HG02938 (cell line): ENCODE measurements around the gene RABAC1.
"Not testable (repeated sequence)": the region's sequence is repeated elsewhere in the genome, so short reads cannot be mapped to it uniquely, and the experiment has no call there.

Experiments
- ATAC-seq: cut with Tn5 transposase; IDR thresholded peaks from one replicate; pipeline ENCODE4 v1.9.1; 2021; ENCODE audit warnings: mild to moderate bottlenecking, moderate library complexity; ENCODE audit not compliant: unreplicated experiment

The RABAC1 gene, protein sequence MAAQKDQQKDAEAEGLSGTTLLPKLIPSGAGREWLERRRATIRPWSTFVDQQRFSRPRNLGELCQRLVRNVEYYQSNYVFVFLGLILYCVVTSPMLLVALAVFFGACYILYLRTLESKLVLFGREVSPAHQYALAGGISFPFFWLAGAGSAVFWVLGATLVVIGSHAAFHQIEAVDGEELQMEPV

DNA sequence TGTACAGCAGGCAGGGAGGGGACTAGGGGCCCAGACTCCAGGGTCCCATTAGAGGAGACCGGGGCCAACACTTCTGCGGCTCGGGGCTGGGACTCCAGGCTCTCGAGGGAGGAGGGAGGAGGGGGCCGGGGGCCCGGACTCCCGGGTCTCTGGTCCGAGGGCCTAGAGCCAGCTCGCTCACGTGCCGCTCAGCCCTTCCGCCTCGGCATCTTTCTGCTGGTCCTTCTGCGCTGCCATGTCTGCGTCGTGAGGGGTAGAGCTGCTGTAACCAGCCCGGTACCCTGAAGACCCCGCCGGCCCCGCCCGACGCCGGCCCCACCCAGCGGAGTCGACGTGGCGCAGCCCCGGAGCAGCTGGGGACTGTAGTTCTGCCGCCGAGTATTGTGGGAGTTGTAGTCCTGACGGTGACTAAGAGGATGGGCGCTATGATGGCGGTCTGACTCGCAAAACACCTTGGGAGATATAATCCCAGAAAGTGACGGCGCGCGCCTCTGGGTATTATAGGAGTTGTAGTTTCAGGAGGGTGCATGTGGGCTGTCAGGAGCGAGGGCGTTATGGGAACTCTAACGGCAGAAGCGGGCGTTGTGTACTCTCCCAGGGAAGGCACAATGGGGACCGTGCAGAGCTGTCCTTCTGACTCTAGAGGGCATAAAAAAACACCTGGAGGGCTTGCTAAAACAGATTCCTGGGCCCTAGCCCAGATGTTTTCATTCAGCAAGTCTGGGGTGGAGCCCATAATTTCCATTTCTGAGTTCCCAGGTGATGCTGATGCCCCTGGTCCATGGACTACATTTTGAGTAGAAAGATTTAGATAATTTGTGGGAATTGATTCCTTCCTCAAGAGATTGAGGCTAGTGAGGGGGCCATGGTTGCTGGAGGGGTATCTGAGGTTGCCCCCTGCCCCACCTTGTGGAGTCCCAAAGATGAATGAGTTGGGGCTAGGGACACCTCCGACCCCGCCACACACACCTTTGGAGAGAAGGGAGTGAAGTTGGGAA, at the start of gene RABAC1:
Gene RABAC1 (minus strand): TSS at position 266 of the 998 bp plus-strand sequence. CDS start 29 bp downstream, at position 237.
- ATAC-seq = peak; percentile 78

DNA sequence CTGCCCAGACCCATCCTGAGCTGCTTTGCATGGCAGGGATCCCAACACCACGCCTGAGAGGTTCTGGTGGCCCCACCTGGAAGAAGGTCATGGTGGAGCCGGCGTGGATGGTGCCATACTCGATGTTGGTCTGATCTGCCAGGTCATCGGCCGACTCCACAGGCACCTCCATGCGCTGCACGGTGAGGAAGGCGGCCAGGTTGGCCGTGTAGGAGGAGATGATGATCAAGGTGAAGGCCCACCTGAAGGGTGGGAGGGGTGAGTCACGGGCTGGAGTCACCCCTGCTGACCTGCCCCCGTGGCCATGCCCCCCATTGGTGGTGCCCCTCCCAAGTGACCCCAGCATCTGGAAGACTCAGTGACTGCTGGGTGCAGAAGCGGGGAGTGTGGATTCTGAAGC, 47.4 kb upstream of the RABAC1 start:
- no peak for ATAC-seq

DNA sequence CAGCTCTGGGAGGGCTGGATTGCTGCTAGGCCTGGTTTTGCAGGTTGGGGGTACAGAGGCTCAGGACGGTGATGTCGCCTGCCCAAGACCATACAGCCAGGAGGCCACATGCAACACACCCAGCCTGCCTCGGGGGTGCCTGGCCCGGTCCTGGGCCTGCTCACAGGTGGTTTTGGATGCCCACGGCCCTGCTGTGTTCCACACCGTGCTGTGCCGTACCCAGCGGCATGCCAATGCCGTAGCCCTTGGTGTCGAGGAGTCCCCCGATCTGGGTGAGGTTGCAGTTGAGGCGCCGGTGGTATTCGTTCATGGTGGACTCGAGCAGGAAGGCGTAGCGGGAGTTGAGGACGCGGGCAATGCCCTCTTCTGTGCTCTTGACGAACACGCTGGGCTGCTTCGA, 46.4 kb upstream of the RABAC1 start:
- no peak for ATAC-seq

DNA sequence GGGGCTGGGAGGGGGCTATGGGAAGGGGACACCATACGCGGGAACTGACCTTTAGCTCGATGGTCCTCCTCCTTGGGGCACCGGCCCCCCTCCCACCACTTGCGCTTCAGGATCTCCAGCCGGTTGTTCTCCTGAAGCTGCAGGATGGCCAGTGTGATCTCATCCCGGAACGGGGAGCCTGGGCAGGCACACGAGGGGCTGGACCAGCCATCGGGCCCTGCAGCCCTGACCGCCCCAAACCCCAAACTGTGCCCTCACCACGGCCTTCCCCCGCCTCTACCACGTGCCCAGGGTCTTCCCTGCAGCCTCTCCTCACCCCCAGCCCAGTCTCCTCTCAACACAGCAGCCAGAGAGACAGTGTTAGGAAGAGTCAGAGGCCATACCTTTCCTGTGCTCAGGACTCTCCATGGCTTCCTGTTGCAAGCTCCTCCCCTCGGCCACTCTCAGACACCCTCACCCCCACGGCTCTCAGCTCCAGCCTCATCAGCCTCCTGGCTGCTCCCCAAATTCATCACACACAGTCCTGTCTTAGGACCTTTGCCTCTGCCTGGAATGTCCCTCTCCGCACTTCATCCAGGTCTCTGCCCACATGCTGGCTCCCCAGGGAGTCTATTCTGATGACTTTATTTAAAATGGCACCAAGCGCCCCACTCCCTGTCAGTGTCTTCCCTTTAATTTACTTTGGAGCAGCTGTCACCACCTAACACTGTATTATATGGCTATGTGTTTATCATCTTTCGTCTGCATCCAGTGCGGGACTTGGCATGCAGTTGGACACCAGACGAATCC, 44.6 kb upstream of the RABAC1 start:
- no peak for ATAC-seq

DNA sequence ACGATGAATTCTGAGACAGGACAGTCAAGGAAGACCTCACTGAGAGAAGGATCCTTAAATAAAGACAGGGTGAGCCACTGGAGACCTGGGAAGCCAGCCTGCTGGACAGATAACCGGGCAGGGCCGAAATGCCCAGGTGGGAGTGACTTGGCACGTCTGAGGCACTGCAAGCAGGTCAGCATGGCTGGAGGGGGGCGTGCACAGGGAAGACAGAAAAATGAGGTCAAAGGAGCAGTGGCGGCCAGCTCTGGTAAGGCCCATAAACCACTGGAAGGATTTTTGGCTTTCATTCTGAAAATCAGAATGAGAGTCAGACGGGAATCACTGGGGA, 40.7 kb upstream of the RABAC1 start:
- no peak for ATAC-seq

DNA sequence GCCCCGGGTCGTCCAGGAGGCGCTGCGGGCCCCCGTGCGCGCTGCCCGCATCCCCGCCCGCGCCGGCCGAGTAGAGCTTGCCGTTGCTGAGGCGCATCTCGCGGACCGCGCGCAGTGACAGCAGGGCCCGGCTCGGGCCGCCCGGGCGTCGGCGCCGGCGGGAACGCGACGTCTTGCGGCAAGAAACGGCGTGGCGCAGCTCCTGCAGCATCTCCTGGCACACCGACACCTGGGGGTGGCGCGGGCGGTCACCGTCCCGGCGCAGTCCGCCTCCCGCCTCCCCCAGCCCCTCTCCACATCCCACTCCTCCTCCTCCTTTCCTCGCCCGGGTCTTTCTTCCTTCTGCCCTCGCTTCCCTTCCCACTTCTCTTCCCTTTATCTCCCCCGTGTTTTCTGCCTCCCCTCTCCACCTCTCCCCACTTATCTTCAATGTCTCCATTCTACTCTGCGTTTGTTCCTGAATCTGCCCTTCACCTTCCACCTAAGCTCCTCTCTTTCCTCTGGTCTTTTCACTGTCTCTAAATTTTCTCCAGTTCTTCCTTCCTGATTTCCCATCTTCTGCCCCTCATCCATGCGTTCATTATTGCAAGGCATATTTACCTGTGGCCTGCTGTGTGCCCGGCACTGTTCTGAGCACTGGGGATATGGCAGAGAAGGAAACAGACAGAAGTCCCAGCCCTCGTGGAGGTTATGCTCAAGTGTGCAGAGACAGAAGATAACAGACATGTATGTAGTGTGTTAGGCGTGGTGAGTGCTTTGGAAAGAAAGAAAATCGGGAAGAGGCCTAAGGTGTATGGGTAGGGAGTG, 40.2 kb upstream of the RABAC1 start:
- ATAC-seq = no peak

DNA sequence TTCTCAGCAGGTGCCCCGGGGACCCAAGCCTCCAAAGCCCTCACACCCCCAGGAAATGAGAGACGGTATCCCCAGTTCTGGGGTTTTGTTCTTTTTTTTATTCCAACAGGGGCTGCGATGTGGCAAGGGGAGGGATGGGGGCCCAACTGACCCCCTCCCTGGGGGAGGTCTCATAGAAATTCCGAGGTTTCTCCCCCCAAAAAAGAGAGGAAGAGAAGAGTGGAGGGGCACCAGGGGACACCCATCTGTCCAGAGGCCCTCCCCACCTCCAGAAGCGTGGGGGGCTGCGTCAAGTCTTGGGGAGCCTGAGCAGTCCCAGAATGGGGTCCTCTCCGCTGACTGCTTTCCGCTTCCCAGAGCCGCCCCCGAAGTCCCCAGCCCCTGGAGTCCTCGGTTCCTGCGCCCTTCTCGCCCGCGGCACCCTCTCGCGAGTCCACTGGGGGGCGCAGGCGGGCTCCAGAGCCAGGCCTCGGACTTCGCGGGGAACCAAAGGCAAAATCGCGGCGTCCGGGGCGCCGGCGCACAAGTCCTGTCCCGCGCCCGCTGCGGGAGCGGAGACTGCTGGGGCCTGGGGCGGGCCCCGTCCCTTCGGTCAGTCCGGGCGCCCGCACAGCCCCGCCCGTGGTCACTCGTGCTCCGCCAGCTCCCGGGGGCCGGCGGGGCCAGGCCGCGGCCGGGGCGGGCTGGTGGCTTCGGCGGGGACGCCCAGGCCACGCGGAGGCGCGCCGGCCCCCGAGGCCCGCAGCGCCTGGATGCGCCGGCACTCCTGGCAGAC, 39.3 kb upstream of the RABAC1 start:
- ATAC-seq = no peak

DNA sequence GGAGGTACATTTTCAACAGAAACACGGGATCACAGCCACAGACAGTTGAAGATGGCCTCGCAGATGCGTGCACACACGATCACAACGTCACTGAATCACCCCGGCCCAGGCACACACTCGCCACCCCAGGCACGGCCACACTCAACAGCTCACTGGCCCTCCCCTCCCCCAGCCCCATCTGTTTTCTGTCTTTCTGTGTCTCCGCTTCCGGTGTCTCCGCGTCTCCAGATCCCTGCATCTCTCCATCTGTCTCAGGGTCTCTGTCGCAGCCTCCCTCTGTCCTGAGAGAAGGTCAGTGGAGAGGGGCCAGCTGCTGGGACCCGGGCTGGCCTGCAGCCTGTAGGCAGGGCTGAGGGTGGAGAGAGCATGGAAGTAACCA, 38.7 kb upstream of the RABAC1 start:
- ATAC-seq = no peak

DNA sequence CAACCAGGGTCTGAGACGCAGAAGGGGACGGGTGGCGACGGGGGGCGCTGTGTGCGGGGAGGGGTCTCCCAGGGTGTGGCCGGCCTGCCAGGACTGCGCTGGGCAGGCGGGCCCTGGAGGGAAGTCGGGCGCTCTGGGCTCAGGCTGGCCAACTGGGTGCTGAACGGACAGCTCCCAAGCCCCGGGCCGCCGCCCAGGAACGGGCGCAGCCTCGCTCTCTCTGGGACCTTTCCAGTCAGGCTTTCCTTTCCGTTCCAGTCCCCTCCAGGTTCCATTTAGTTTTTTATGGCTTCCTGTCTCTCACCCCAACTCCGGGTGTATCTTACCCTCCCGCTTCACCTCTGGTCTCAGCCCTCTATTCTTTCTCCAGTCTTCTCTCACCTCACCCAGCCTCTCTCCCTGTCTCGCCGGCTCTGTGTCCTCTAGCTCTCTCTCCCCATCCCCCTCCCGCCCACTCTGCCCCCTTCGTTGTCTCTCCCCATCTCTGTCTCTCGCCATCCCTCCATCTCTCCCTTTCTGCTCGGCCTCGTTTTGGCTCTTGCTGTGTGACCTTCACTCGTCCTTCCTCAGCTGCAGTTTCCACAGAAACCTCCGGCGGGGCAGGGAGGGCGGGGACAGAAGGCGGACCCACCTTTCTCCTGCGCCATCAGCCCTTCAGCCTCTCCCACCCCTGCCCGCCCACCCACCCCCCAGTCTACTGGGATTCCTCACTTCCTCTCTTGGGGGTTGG, 38.2 kb upstream of the RABAC1 start:
- ATAC-seq = no peak

DNA sequence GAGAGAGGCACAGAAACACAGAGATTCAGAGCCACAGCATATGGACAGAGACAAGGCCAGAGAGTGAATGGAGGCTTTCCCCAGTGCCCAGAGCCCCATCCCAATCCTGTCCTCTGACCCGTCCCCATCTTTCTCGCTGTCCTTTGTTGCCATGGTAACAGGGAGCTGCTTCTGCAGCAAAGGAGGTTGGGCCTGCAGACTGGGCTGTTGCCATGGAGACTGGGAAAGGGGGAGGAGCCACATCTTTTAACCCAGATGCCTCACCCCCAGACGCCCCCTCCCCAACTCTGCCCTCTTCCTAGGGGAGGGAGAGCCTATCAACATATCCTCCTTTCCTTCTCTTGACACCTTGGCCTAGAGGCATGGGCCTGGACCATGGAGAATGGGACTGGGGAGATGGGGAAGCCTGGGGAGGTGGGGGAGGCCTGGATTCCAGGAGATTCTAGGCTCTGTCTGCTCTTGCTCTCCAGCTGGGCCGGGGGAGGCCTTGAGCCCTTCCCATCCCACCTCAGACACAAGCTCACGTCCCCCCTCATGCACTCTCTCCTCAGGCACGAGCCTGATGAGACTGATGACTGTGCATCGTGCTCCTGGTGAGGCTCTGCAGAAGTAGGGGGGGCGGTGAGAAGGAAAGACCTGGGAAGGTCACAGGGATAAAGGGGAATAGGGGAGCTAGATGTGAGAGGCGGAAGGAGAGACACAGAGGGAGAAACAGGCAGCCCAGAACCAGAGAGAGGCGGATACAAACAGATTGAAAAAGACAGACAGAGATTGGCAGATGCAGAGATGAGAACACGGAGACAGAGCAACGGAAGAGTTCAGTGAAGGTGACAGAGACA, 37.1 kb upstream of the RABAC1 start:
- no peak for ATAC-seq

DNA sequence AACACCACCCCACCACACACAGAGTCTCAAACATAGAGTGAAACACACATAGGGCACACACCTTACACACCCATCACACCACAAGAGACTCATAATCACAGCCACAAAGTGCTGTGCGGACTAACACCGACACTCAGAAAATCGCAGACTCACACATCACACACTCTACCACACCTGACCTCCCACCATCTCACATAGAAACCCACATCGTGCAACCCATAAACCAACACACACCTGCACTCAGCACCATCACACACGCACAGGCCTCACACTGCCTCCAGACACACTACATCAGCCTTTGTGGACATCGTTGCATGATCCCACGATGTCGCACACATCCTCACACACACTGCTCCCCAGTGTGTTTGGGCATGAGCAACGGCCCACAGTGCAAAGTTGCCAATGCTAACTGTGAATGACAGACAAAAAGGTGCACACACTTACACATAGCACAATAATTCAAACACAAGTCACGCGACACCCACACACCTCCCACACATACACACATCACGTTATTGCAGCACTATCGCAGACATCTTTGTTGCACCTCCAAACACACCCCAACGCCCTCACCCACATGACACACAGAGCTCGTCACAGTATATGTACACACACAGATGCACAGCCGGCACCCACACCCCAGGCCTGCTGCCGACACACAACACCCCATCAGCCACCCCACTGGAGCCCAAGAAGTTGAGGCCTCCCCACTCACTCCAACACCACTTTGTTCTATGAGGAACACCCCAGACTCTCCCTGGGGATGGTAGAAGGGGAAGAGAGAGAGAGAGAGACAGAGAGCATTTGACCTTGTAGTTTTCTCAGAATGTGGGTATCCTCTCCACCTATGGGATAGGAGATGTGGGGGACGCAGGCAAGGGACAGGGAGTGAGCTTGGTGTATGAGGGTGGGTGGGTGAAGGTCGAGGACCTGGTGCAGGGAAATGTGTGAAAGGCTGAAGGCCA, 36.2 kb upstream of the RABAC1 start:
- no peak for ATAC-seq

DNA sequence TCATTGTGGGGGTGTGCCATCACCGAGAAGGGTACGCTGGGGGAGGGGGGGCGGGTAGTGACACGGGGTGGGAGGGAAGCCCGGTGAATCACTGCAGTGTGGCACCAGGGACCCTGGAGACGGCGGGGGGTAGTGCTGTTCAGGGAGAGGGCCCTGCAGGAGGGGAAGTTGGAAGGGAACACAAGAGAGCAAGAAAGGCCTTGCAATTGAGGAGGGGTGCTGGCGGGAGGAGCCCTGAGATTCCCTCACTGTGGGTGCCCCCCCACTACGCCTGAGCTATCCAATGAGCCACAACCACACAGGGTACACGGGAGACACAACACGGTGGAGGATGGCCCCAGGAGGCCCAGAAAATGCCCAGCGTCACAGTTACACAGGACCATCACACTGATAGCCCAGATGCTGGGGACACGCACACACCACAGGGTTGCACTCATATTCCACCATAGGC, 35.4 kb upstream of the RABAC1 start:
- ATAC-seq = no peak

DNA sequence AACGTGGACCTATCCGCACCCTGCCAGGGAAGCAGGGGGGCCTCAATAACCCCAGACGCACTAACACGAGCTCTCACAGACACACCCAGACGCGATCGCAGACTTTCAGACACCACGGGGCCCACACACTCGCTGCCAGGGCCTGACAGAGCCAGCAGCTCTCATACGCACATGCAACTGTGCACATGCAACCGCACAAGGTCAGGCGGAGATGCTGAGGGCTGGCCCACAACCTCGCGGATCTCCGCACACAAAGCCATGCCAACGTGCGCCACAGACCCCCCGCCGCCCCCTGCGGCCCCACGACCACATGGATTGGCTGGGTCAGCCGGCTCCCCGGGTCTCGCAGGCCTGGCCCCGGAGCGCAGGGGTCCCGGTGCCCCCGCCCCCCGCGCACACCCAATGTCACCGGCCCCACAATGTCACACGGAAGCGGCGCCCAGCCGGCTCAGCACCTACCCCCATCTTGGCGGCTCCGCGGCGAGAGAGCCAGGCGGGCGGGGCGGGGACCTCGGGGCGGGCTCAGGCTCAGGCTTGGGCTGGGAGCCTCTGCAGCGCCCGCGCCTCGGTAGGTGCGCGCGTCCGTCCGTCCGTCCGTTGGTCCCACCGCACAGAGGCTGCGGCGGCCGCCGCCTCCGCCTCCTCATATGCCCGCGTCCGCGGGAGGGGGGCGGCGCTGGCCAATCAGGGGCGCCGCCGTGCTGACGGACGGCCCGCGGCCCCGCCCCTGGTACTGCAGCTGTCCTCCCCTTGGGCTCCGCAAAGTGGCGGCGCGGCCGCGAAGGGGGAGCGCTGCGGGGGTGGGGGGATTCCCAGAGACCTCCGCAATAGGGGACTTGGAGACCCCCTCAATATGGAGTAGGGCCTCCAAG, 34.7 kb upstream of the RABAC1 start, which contains the start of gene ATP1A3:
Gene ATP1A3 (minus strand): TSS at position 619 of the 872 bp plus-strand sequence. CDS start 154 bp downstream, at position 465.
- ATAC-seq = no peak

DNA sequence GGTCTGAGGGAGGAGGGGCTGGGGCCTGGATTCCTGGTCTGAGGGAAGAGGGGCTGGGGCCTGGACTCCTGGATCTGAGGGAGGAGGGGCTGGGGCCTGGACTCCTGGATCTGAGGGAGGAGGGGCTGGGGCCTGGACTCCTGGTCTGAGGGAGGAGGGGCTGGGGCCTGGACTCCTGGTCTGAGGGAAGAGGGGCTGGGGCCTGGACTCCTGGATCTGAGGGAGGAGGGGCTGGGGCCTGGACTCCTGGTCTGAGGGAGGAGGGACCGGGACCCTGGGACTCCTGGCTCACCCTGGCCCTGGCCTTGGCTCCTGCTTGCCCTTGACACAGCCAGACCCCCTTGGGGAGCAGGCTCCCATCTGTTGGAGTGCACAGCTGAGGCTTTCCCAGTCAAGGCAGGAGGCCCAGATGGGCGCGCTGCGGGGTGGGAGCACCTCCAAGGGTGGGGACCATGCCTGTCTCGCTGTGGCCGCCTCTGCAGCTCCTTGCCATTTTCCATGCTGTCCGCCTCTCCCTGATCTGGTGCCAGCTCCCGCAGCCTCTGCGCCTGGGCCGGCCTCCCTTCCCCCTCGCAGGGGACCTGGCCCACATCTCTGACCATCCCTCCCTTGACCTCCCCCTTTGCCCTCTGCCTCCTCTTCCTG, 32.9 kb upstream of the RABAC1 start:
- not testable (repeated sequence) for ATAC-seq

DNA sequence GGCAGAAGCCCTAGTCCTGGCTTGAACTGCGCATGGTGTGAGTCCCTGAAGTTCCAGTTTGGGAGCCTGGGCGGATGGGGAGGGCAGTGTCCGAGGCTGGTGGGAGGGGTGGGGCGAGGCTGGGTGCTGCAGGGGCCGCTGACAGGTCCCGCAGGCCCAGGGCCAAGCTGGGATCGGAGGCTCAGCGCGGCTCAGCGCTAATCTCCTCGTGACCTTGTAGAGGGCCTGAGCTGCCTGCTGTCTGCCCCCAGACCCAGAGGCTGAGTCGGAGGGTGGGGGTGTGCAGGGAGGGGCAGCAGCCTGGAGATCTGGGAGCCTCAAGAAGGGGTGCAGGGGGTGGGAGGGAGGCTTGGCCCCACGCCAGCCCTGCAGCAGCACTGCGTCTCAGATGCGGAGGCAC, 31.9 kb upstream of the RABAC1 start:
- no peak for ATAC-seq

DNA sequence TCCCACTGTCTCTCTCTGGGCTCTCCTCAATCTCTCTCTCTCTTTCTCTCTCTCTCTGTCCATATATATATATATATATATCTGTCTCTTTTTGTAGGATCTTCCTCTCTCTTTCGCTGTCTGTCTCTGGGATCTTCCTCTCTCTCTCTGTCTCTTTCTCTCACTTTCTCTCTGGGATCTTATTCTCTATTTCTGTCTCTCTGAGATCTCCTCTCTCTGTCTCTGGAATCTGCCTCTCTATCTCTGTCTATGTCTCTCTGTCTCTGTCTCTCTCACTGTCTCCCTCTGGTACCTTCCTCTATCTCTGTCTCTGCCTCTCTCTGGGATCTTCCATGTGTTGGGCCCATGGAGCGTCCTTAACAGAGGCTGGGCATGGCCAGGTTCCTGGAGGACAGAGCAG, 31.5 kb upstream of the RABAC1 start:
- no peak for ATAC-seq
